HL-60/S4 treated with retinoic acid at 250 ng/mL for 4 days and 3 days (cell line): ENCODE results near the gene IGF2BP3.

Experiments used
- in situ Hi-C: fragments of 300-500 bp; cut with MboI; formaldehyde crosslinking; loops from 2 replicates; pipeline ENCODE4 v1.7.0; 2022; ENCODE audit warnings: low sequenced_read_pairs

The IGF2BP3 gene

GRCh38 chr7:23472556-23472955 lies 2.3 kb upstream of the IGF2BP3 start:
- in situ Hi-C loops = no loop called here

- in situ Hi-C loops = no loop called here
Measured at GRCh38 chr7:23472046-23472445, 1.8 kb upstream of the IGF2BP3 start.

- in situ Hi-C loops = no loop called here
Measured at GRCh38 chr7:23471106-23471859, 992 bp upstream of the IGF2BP3 start.

- in situ Hi-C loops = no loop called here
Measured at GRCh38 chr7:23469961-23470250, 385 bp downstream of the IGF2BP3 start.

GRCh38 chr7:23469150-23469960 lies 936 bp downstream of the IGF2BP3 start:
- in situ Hi-C loops = no loop called here

GRCh38 chr7:23468526-23469149 lies 1.7 kb downstream of the IGF2BP3 start:
- in situ Hi-C loops = no loop called here

- in situ Hi-C loops = no loop called here
Measured at GRCh38 chr7:23467806-23468525, 2.3 kb downstream of the IGF2BP3 start.

GRCh38 chr7:23467291-23467805 lies 2.9 kb downstream of the IGF2BP3 start:
- in situ Hi-C loops = no loop called here

GRCh38 chr7:23462846-23463245 lies 7.4 kb downstream of the IGF2BP3 start:
- in situ Hi-C loops = no loop called here

- in situ Hi-C loops = no loop called here
Measured at GRCh38 chr7:23458044-23458443, 12.2 kb downstream of the IGF2BP3 start.

- in situ Hi-C loops = no loop called here
Measured at GRCh38 chr7:23456093-23456492, 14.2 kb downstream of the IGF2BP3 start.

- in situ Hi-C loops = no loop called here
Measured at GRCh38 chr7:23454881-23455526, 15.3 kb downstream of the IGF2BP3 start.

GRCh38 chr7:23450518-23450917 lies 19.8 kb downstream of the IGF2BP3 start:
- in situ Hi-C loops = no loop called here

GRCh38 chr7:23449941-23450340 lies 20.4 kb downstream of the IGF2BP3 start:
- in situ Hi-C loops = no loop called here

- in situ Hi-C loops = no loop called here
Measured at GRCh38 chr7:23445326-23445725, 25.0 kb downstream of the IGF2BP3 start.

GRCh38 chr7:23443974-23444373 lies 26.3 kb downstream of the IGF2BP3 start:
- in situ Hi-C loops = no loop called here

- in situ Hi-C loops = no loop called here
Measured at GRCh38 chr7:23438171-23438570, 32.1 kb downstream of the IGF2BP3 start.

GRCh38 chr7:23434147-23434917 lies 36.0 kb downstream of the IGF2BP3 start:
- in situ Hi-C loops = no loop called here

GRCh38 chr7:23431702-23432199 lies 38.5 kb downstream of the IGF2BP3 start:
- in situ Hi-C loops = no loop called here

- in situ Hi-C loops = no loop called here
Measured at GRCh38 chr7:23430893-23431259, 39.4 kb downstream of the IGF2BP3 start.
